ENCODE data around the gene TAF8. TPM values are rescaled to one million over a fixed set of nuclear protein-coding genes. Genes with fewer than 3 reads are reported as not detected.
A peak's percentile ranks its signal among the peaks of the same experiment; 100 is the strongest.

The TAF8 gene
- total RNA-seq, 1 experiment from 2014 or later = 22.6 TPM

- DNase-seq (ENCODE audit: low read depth) = no peak
Measured at GRCh38 chr6:42095776-42096541, 45.6 kb downstream of the TAF8 start.

GRCh38 chr6:42099340-42100028, 49.2 kb downstream of the TAF8 start:
- peak; percentile 50 for DNase-seq (ENCODE audit: low read depth)

GRCh38 chr6:42100029-42100901, 49.9 kb downstream of the TAF8 start:
- peak; percentile 69 for DNase-seq (ENCODE audit: low read depth)

- no peak for DNase-seq (ENCODE audit: low read depth)
Measured at GRCh38 chr6:42101186-42101657, 50.9 kb downstream of the TAF8 start.

GRCh38 chr6:42103216-42103615, 52.9 kb downstream of the TAF8 start:
- no peak for DNase-seq (ENCODE audit: low read depth)

GRCh38 chr6:42103753-42104094, 53.4 kb downstream of the TAF8 start:
- DNase-seq (ENCODE audit: low read depth) = no peak

GRCh38 chr6:42104095-42104803, 53.9 kb downstream of the TAF8 start:
- no peak for DNase-seq (ENCODE audit: low read depth)

GRCh38 chr6:42104804-42105125, 54.4 kb downstream of the TAF8 start:
- no peak for DNase-seq (ENCODE audit: low read depth)

GRCh38 chr6:42105156-42105648, 54.9 kb downstream of the TAF8 start:
- no peak for DNase-seq (ENCODE audit: low read depth)

- no peak for DNase-seq (ENCODE audit: low read depth)
Measured at GRCh38 chr6:42105709-42106108, 55.4 kb downstream of the TAF8 start.

- no peak for DNase-seq (ENCODE audit: low read depth)
Measured at GRCh38 chr6:42106112-42107023, 56.0 kb downstream of the TAF8 start.

GRCh38 chr6:42108071-42108470, 57.7 kb downstream of the TAF8 start:
- DNase-seq (ENCODE audit: low read depth) = no peak

- DNase-seq (ENCODE audit: low read depth) = no peak
Measured at GRCh38 chr6:42110683-42111082, 60.4 kb downstream of the TAF8 start.

- no peak for DNase-seq (ENCODE audit: low read depth)
Measured at GRCh38 chr6:42112351-42112750, 62.0 kb downstream of the TAF8 start.

GRCh38 chr6:42113936-42114636, 63.8 kb downstream of the TAF8 start:
- peak; percentile 87 for DNase-seq (ENCODE audit: low read depth)

- DNase-seq (ENCODE audit: low read depth) = no peak
Measured at GRCh38 chr6:42117843-42118161, 67.5 kb downstream of the TAF8 start.

GRCh38 chr6:42118162-42119001, 68.1 kb downstream of the TAF8 start:
- peak; percentile 68 for DNase-seq (ENCODE audit: low read depth)

GRCh38 chr6:42120895-42121865, 70.9 kb downstream of the TAF8 start:
- no peak for DNase-seq (ENCODE audit: low read depth)

Measured in RPMI7951 (cell line).